ENCODE measurements around the gene PIK3C3.

- TF ChIP-seq SMC3 (conservative IDR thresholded peaks at IDR 0.05; ENCODE audit: poor library complexity): no peak
- TF ChIP-seq, protein P1, sequence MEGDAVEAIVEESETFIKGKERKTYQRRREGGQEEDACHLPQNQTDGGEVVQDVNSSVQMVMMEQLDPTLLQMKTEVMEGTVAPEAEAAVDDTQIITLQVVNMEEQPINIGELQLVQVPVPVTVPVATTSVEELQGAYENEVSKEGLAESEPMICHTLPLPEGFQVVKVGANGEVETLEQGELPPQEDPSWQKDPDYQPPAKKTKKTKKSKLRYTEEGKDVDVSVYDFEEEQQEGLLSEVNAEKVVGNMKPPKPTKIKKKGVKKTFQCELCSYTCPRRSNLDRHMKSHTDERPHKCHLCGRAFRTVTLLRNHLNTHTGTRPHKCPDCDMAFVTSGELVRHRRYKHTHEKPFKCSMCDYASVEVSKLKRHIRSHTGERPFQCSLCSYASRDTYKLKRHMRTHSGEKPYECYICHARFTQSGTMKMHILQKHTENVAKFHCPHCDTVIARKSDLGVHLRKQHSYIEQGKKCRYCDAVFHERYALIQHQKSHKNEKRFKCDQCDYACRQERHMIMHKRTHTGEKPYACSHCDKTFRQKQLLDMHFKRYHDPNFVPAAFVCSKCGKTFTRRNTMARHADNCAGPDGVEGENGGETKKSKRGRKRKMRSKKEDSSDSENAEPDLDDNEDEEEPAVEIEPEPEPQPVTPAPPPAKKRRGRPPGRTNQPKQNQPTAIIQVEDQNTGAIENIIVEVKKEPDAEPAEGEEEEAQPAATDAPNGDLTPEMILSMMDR (IDR thresholded peaks at IDR 0.05; ENCODE audit: poor library complexity, severe bottlenecking): no peak
- no peak for TF ChIP-seq POLR2AphosphoS5 (IDR thresholded peaks at IDR 0.05)
Observed at GRCh38 chr18:42011053-42011452, 56.0 kb downstream of the PIK3C3 start.

Measured in neural cell (in vitro differentiated cells).